GM12872 (cell line): ENCODE data around the gene ZNRF1.

Experiments
- CTCF ChIP-seq: IDR thresholded peaks from 3 replicates; pipeline ENCODE4 v1.5.1; 2011; ENCODE audit warnings: low read depth, mild to moderate bottlenecking, low read length, moderate library complexity; ENCODE audit not compliant: insufficient read depth

Gene ZNRF1

GRCh38 chr16:75096656-75097055 is 97.8 kb downstream of the ZNRF1 start:
- peak; percentile 30; the same call in 1 of the 3 replicates for TF ChIP-seq CTCF

- TF ChIP-seq CTCF = no peak
Measured at GRCh38 chr16:75097191-75097761, 98.5 kb downstream of the ZNRF1 start.

- no peak for TF ChIP-seq CTCF
Measured at GRCh38 chr16:75097941-75098901, 99.4 kb downstream of the ZNRF1 start.

- no peak for TF ChIP-seq CTCF
Measured at GRCh38 chr16:75099075-75099667, 100.3 kb downstream of the ZNRF1 start.

- TF ChIP-seq CTCF = no peak
Measured at GRCh38 chr16:75099738-75100602, 101.1 kb downstream of the ZNRF1 start.

GRCh38 chr16:75100603-75100990 is 101.8 kb downstream of the ZNRF1 start:
- TF ChIP-seq CTCF = no peak
